Measurements from ENCODE around the gene PDIA4.
"Not testable (repeated sequence)": the region's sequence is repeated elsewhere in the genome, so short reads cannot be mapped to it uniquely, and the experiment has no call there.

The PDIA4 gene

GRCh38 chr7:149001427-149002068, 26.8 kb downstream of the PDIA4 start:
- no peak for DNase-seq

GRCh38 chr7:149000961-149001360, 27.3 kb downstream of the PDIA4 start:
- DNase-seq = no peak

GRCh38 chr7:148999192-148999591, 29.1 kb downstream of the PDIA4 start:
- no peak for DNase-seq

- no peak for DNase-seq
These were observed 30.8 kb downstream of the PDIA4 start for GRCh38 chr7:148997497-148997896.

- no peak for DNase-seq
These were observed 33.7 kb downstream of the PDIA4 start for GRCh38 chr7:148994576-148994975.

- DNase-seq = no peak
These were observed 35.1 kb downstream of the PDIA4 start for GRCh38 chr7:148993193-148993592.

- no peak for DNase-seq
These were observed 36.8 kb downstream of the PDIA4 start for GRCh38 chr7:148991536-148991935.

- peak; percentile 33 for DNase-seq
These were observed 40.4 kb downstream of the PDIA4 start for GRCh38 chr7:148987751-148988512.

- peak; percentile 94 for DNase-seq
These were observed 41.1 kb downstream of the PDIA4 start for GRCh38 chr7:148987010-148987750.

- no peak for DNase-seq
These were observed 41.6 kb downstream of the PDIA4 start for GRCh38 chr7:148986742-148987009.

- peak; percentile 86 for DNase-seq
These were observed 44.8 kb downstream of the PDIA4 start for GRCh38 chr7:148983200-148984146.

- DNase-seq = peak; percentile 33
These were observed 45.6 kb downstream of the PDIA4 start for GRCh38 chr7:148982654-148983199.

- DNase-seq = no peak
These were observed 48.5 kb downstream of the PDIA4 start for GRCh38 chr7:148979827-148980226.

GRCh38 chr7:148979072-148979471, 49.2 kb downstream of the PDIA4 start:
- not testable (repeated sequence) for DNase-seq

- no peak for DNase-seq
These were observed 50.2 kb downstream of the PDIA4 start for GRCh38 chr7:148978091-148978490.

- DNase-seq = peak; percentile 40
These were observed 52.4 kb downstream of the PDIA4 start for GRCh38 chr7:148975896-148976295.

GRCh38 chr7:148973256-148973655, 55.0 kb downstream of the PDIA4 start:
- DNase-seq = no peak

GRCh38 chr7:148972375-148972774, 55.9 kb downstream of the PDIA4 start:
- DNase-seq = no peak

- no peak for DNase-seq
These were observed 60.7 kb downstream of the PDIA4 start for GRCh38 chr7:148967602-148968001.

- DNase-seq = no peak
These were observed 61.3 kb downstream of the PDIA4 start for GRCh38 chr7:148967032-148967372.

GRCh38 chr7:148964483-148965267, 63.6 kb downstream of the PDIA4 start:
- DNase-seq = no peak
